GM21825 (cell line): ENCODE measurements around the gene CTNNA3.

Experiments used
- ATAC-seq: cut with Tn5 transposase; IDR thresholded peaks from one replicate; pipeline ENCODE4 v1.9.1; 2021; ENCODE audit warnings: mild to moderate bottlenecking, moderate library complexity; ENCODE audit not compliant: unreplicated experiment

Gene CTNNA3

DNA sequence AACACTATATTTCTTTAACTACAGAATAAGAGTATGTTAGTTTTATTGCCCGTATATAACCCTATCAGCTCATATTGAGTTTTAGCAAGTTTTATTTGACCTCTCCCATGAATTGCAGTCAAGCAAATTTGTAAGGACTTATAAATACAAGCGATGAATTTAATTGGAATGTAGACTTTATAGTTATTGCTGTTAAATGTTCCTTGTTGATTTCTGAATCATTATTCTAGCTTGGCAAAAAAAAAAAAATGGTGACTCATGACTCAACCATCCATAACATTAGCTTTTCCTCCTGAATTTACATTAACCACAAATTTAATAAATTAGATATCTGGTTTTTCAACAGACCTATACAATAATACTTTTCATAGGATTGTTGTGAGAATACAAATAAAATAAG lies 1104.1 kb downstream of the CTNNA3 start:
- no peak for ATAC-seq

DNA sequence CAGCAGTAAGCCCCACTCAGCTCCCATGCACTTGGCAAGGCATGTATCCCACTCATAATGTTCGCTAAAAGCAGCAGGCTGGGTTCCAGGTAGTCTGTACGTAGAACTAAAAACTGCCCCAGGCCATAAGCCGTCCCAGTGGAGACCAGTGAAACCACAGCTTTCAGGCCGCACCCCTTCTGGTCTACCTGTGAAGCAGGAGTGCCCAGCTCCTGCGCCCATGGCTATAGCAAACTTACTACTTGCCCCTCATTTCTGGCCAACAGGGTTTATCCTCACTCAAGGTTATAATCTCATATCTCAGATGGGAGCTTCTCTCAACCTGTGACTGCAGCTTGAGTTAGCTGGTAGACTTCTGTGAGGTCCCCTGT lies 1108.3 kb downstream of the CTNNA3 start:
- ATAC-seq = no peak

DNA sequence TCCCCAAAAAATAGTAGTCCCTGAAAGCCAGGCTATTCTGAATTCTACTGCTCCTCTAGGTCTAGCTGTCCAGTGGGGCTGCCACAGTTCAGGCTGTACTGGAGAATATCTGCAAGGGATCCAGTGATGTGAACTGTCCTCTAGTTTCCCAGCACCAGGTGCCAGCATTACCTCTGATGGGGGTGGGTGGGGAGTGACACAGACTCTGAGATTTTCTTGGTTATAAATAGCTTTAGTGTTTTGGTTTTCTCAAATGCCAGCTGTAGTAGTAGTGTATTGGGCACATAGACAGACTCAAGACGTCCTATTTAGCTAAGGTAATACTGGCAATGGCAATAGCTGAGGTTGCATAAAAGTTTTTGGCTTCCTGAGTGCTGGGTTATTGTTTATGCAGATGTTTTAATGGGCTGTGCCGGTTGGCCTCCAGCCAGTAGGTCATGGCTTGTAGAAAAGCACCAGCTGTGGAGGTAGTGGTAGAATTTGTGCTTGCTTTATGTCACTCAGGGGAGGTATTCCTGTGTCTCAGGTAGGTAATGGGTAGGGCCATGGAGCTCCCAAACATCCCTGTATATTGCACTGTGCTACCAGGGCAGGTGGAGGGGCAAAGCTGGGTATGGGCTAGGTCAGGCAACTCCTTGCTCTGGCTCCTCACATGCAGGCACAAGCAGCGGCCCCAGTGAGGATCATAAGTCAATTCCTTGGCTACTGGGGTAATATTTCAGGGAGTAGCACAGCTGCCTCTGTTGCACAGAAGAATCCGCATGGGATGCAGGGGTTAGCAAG lies 1108.9 kb downstream of the CTNNA3 start:
- ATAC-seq = no peak

DNA sequence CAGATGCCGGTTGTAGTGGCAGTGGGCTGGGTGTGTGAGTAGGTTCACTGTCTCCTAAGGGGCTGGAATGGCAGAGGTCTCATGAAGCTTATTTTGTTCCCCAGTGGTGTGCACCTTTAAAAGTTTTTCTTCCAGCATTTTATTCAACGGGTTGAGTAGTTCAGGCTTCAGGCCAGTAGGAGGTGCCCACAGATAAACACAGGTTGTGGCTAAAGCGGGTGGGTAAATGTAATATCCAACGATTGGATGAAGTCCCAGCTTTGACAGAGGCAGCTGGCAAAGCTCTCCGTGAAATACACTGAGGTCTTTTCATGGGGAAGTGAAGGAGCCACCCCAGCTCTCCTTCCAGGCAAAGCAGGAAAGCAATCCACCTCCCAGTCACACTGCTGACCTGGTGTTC lies 1109.9 kb downstream of the CTNNA3 start:
- ATAC-seq = no peak

DNA sequence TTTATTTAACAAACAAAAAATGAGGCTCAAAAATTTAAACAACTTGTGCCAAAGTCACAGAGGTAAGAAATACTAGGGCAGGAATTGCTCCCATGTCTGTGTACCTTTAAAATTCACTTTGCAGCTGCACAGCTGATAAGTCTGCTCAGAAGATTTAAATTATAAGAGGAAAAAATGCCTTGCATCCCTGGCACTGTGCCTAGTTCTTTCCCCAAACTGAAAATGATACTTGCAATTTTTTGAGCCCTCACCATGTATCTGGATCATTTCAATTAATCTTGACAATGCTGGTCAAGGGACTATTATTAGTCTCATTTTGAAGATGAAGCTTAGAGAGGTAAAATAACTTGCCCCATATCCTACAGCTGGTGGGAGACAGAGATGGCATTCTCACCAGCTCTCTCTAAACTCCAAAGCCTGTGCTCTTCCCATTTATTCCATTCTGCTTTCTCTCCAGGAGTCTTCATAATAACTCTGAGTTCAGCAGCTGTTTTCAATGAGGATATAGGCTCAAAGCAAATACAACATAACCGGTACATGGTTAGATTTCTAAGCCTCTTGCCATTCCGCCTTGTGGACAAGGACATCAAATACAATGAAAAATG lies 1120.6 kb downstream of the CTNNA3 start:
- no peak for ATAC-seq

DNA sequence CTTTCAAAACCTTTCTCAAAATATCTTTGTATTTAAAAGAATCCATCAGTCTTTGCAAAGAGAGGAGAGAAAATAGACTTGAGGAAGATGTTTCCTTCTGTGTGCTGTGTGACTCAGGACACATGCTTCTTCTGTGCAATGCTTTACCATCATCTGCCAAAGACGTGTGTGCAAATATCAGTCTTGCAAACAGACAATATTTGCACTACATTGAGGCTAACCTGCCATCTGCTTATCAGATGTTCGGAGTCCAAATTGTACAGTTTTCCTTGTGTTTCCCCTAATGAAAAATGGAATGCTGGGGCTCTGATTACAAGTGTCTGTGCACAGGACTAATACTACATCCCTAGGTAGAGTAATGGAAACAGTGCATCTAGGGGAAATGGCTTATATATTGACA lies 1123.3 kb downstream of the CTNNA3 start:
- no peak for ATAC-seq

DNA sequence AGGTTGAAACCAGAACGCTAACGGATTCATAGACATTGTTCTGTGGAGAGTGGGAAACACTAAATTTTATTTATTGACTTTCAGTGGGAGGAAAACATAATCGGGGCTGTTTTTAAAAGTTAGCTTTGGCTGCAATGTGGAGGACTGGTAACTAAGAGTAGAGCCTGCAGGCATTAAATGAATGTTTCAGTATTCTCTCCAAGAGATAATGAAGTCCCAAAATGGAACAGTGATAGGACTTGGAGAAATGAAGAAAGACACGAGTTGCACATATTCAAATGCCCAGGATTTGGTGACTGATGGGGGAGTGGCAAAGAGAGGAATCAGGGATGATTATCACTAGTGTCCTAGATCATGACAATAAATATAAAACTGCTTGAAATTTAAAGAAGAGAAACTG lies 1130.0 kb downstream of the CTNNA3 start:
- ATAC-seq = no peak

DNA sequence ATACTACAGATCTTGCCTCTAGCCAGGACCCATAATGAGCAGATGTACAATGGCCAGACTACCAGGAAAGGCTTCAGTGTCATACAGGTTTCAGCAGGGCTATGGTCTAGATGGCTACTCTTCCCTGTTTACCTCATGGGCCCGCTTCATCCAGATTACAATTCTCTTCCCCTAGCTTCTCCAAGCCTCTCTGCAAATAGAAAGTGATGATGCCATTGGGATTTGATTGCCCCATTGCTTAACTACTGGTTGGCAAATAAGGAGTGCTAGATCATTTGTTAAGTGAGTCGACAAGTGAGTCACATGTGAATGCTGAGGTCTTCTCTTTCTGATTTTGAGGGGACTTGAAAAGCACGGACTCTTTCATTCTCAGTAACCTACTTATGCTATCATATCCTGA lies 1131.7 kb downstream of the CTNNA3 start:
- ATAC-seq = no peak

DNA sequence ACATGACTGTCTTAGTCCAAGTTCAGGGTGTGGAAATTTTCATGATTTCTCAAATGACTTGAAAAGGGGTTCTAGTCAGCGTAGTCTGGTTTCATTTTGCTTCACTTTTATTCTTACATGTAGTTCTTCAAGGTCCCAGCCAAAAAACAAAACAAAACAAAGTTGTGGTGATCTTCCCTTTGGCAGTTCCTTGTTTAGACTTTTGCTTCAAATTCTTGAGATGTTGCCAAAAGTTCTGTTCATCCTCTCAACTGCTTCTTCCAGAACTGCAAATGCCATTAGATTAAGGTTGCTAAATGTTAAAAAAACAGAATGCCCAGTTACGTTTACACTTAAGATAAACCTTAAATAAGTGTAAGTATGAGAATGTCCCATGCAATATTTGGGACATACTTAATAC lies 1140.9 kb downstream of the CTNNA3 start:
- no peak for ATAC-seq

DNA sequence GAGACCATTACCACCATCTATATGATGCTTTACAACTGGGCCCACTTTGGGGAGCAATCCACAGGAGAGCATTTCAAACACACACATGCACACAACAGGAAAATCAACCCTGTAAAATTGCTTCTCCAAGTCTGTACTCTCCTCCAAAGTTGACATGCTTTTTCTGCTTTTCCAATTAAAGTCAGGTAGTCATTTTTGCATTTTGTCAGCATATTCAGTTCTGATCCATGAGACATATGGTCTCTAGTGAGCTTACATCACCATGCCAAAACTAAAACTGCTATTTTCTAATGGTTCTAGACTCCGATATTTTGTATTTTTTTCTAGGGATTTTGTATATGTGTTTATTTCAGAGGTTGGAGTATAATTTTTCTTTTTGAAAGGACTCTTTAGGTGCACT lies 1143.7 kb downstream of the CTNNA3 start:
- no peak for ATAC-seq

DNA sequence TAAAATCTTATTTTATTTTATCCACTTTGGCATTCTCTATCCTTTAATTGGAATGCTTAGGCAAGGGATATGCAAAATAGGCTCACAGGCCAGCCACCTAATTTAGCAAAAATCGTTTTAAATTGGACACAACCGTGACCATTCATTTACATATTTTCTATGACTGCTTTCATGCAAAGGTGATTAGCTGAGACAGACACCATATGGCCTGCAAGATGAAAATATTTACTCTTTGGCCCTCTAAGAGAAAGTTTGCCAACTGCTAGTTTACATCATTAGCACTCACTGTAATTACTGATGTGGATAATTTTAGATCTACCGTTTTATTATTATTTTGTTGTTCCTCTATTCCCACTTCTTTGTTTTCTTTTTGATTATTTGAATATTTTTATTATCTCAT lies 1145.6 kb downstream of the CTNNA3 start:
- ATAC-seq = no peak

DNA sequence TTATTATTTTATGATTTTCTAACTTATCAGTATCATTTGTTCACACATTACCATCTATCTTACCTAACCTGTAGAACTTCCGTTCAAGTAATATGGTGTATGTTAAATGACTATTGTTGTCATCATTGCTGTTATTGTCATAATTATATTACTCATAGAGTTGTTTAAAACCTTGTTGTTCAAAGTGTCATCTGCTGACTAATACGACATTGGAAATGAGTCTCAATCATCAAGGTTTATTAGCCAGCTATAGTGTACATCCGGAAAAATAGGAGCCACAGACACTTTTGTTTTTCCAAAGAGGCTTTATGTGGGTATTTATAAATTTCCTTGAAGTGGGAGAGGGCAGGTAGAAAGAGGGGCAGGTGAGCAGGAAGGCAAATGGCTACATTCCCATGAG lies 1157.1 kb downstream of the CTNNA3 start:
- no peak for ATAC-seq

DNA sequence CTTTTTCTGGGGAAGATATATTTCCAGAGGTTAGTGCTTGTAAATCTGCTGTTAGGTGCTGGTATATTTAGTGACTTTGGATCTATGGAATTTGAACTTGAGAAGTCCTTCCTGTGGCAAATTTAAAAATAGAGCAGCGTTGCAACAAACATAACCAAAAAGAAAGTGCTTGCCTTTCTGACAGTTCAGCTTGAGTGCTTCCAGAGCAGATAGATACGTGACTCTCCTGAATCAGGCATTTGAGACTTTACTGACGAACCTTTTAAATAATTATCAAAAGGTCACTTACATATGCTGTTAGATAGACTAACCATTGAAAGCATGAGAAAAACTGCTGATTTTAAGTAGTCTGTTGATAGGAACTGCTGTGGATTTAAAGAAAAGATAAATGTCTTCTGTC lies 1157.6 kb downstream of the CTNNA3 start:
- ATAC-seq = no peak

DNA sequence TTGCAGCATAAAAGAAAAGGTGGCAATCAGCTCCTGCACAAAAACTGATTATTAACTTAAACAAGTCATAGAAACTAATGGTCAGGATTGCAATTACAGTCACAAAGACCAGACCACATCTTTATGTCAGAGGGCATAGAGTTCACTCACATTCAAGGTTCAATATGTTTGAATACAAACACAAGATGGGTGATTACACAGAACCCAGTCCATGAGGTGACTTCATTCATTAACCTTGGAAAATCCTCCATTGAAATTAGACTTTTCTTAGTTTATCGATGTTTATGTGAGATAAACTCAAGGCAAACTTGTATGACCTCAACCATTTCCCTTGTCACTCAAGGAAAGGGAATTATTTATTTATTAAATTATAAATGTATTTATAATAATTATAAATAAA lies 1158.8 kb downstream of the CTNNA3 start:
- ATAC-seq = no peak

DNA sequence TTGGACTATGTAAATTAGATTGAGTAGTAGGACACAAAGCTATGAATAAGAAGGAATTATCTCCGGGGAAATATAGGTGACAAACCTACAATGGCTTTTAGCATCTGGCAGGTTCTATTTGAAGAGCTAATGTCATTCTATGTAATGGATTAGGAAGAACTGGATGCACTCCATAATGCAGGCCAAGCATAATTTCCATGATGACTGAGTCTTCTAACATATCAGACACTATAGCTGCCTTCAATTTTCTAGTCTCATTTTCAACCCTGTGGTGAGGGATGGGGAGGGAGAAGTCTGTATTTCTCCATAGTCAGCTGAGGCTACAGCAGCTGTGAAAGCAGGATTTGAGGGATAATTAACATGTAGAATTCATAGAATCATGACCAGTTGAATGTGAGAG lies 1160.6 kb downstream of the CTNNA3 start:
- ATAC-seq = no peak

DNA sequence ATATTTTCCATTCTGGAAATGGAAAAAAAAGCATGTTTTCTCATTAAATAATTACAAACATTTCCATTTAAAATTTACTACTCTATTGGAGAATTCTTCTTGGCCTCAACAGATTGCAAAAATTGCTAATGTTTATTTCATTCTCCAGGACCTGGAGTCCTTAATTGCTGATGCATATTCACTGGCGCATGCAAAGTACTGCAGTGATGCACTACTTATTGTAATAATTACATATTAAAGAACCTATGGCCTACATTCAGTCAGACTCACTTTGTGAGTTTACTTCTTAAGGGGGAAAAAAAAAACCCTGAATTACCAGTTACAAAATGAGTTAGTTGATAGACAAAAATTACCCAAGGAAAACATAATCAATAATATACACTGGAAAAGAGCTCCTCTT lies 1161.1 kb downstream of the CTNNA3 start:
- no peak for ATAC-seq

DNA sequence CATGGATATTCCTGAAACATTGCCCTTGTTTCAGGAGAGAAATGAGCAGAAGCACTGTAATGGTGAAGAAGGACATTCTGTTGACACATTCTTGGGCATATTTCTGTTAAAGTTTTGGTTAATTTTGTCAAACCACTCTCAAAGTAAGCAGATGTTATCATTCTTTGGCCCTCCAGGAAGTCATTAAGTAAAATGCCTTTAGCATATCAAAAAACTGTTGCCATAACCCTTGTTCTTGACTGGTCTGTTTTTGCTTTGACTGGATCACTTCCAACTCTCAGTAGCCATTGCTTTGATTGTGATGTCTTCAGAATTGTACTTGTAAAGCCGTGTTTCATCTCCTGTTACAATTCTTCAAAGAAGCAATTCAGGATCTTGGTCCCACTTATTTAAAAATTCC lies 1174.5 kb downstream of the CTNNA3 start:
- ATAC-seq = no peak

DNA sequence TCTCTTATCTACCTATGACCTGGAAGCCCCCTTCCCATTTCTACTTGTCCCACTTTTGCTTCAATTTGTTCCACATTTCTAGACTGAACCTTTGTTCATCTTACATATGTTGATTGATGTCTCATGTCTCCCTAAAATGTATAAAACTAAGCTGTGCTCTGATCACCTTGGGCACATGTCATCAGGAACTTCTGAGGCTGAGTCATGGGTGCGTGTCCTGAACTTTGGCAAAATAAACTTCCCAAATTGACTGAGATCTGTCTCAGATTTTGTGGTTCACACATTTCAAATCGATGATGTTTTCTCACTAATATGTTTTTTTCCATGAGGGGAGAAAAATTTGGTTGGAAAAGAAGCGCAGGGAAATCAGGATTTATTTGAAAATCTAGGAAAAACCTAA lies 1176.4 kb downstream of the CTNNA3 start:
- no peak for ATAC-seq

DNA sequence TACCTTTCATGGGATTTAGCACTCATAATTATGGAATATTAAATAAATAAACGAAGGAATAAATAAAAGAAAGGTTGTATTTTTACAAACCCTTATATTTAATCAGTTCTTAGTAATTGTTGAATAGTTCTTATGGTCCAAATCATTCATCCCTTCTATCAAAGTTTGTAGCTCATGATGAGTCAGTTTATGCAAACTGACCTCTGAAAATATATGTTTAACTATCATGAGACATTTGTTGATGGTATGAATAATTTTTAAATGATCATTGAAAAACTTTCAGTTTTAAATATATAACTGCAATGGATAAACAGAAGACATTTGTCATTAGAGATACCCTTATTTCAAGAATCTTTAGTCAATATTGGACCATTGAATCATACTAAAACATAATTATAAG lies 1181.3 kb downstream of the CTNNA3 start:
- ATAC-seq = no peak

DNA sequence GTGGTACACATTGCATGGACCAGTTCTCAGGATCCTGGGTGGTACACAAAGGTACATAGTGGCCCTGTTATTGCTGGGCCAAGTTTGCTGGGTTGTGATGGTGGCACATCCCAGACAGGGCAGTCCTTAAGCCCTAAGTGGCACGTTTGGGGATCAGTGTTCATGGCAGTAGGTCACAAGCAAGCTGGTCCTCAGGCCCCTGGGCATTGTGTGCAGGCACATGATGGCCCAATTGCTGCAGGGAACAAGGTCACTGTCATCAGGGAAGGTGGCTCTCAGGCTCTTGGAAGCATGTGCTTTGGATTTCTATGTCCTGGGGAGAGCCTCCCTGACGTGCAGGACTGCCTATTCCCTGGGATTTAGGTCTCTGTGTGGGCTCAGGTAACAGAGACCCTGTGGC lies 1182.5 kb downstream of the CTNNA3 start:
- no peak for ATAC-seq

DNA sequence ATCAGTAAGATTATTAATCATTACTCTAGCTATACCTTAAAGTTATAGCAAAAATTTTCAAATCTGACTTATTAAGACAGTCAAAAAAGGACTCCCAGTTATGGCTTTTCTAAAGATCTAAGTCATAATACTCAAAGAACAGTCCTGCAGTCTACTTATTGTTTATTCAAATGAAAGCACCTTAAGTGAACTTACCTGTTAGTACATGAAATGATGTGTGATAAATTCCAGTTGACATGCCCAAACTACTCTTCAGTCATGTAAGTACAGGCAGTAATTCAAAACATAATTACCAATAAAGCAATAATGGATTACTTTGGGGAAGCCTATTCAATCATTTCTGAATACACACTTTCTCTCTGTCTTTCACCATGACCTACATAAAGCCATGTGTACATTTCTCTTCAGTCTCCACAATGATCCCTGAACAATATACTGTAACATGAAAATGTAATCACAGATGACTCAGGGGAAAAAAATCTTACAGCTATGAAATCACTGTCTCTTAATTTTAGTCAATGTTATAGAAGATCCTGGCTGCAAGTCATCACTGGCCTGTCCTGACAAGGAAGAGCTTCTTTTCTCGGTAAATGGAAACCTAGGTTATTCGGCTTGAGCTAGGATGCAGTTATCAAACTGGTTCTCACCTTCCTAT lies 1190.9 kb downstream of the CTNNA3 start:
- ATAC-seq = no peak

DNA sequence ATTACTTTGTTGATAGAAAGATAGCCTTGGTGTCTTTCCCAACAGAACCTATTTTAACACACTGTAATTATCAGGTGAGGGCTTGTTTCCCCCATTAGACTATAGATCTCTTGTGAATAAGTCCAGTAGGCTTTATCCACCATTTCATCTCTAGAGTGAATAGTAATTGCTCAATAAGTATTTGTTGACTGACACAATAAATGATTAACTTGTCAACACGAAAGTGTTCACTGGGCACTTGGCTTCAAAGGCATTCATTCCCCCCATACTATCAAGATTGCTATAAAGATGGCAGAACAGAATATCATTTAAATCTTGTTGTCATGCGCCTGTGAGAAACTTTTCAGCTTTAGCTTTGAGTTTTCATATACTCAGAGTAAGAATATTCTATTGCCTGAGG lies 1194.6 kb downstream of the CTNNA3 start:
- ATAC-seq = no peak
